ENCODE measurements around the gene SPART.

SPART gene

GRCh38 chr13:36362914-36363313 lies 16.7 kb upstream of the SPART start:
- no peak for FAIRE-seq
- DNase-seq (ENCODE audit: insufficient read length), result no peak

GRCh38 chr13:36362251-36362650 lies 16.1 kb upstream of the SPART start:
- no peak for DNase-seq (ENCODE audit: insufficient read length)
- no peak for TF ChIP-seq POLR2A (IDR thresholded peaks at IDR 0.05; ENCODE audit: low read depth, low read length)
- no peak for TF ChIP-seq TAF1 (IDR thresholded peaks at IDR 0.05; ENCODE audit: borderline replicate concordance, low read depth, low read length)
- TF ChIP-seq POLR2AphosphoS5 (IDR thresholded peaks at IDR 0.05; ENCODE audit: low read depth, low read length), result no peak
- no peak for FAIRE-seq

More at GRCh38 chr13:36362914-36363313, 16.7 kb upstream of the SPART start:
- TF ChIP-seq POLR2A (IDR thresholded peaks at IDR 0.05; ENCODE audit: low read depth, low read length) (no peak), POLR2AphosphoS5 (IDR thresholded peaks at IDR 0.05; ENCODE audit: low read depth, low read length) (no peak)

- no peak for FAIRE-seq
- TF ChIP-seq POLR2AphosphoS5 (IDR thresholded peaks at IDR 0.05; ENCODE audit: low read depth, low read length) (no peak), POLR2A (IDR thresholded peaks at IDR 0.05; ENCODE audit: low read depth, low read length) (no peak), TAF1 (IDR thresholded peaks at IDR 0.05; ENCODE audit: borderline replicate concordance, low read depth, low read length) (no peak)
- DNase-seq (ENCODE audit: insufficient read length), result no peak
These were observed 14.7 kb upstream of the SPART start for GRCh38 chr13:36360903-36361302.

GRCh38 chr13:36359301-36359950 lies 13.2 kb upstream of the SPART start:
- TF ChIP-seq POLR2A (IDR thresholded peaks at IDR 0.05; ENCODE audit: low read depth, low read length) (no peak), TAF1 (IDR thresholded peaks at IDR 0.05; ENCODE audit: borderline replicate concordance, low read depth, low read length) (no peak), POLR2AphosphoS5 (IDR thresholded peaks at IDR 0.05; ENCODE audit: low read depth, low read length) (no peak)
- no peak for FAIRE-seq

GRCh38 chr13:36358175-36358718 lies 12.1 kb upstream of the SPART start:
- DNase-seq (ENCODE audit: insufficient read length) (no peak), FAIRE-seq (no peak)
- no peak for TF ChIP-seq TAF1 (IDR thresholded peaks at IDR 0.05; ENCODE audit: borderline replicate concordance, low read depth, low read length)
- TF ChIP-seq POLR2A (IDR thresholded peaks at IDR 0.05; ENCODE audit: low read depth, low read length), result no peak
- TF ChIP-seq POLR2AphosphoS5 (IDR thresholded peaks at IDR 0.05; ENCODE audit: low read depth, low read length), result no peak

More at GRCh38 chr13:36359301-36359950, 13.2 kb upstream of the SPART start:
- DNase-seq (ENCODE audit: insufficient read length), result no peak

- DNase-seq (ENCODE audit: insufficient read length) (no peak), FAIRE-seq (no peak)
- TF ChIP-seq POLR2AphosphoS5 (IDR thresholded peaks at IDR 0.05; ENCODE audit: low read depth, low read length) (no peak), POLR2A (IDR thresholded peaks at IDR 0.05; ENCODE audit: low read depth, low read length) (no peak), TAF1 (IDR thresholded peaks at IDR 0.05; ENCODE audit: borderline replicate concordance, low read depth, low read length) (no peak)
These were observed 11.5 kb upstream of the SPART start for GRCh38 chr13:36357692-36358091.

GRCh38 chr13:36357231-36357630 lies 11.0 kb upstream of the SPART start:
- DNase-seq (ENCODE audit: insufficient read length) (no peak), FAIRE-seq (no peak)
- TF ChIP-seq TAF1 (IDR thresholded peaks at IDR 0.05; ENCODE audit: borderline replicate concordance, low read depth, low read length) (no peak), POLR2A (IDR thresholded peaks at IDR 0.05; ENCODE audit: low read depth, low read length) (no peak), POLR2AphosphoS5 (IDR thresholded peaks at IDR 0.05; ENCODE audit: low read depth, low read length) (no peak)

- DNase-seq (ENCODE audit: insufficient read length), result no peak
- no peak for FAIRE-seq
- TF ChIP-seq TAF1 (IDR thresholded peaks at IDR 0.05; ENCODE audit: borderline replicate concordance, low read depth, low read length) (no peak), POLR2A (IDR thresholded peaks at IDR 0.05; ENCODE audit: low read depth, low read length) (no peak), POLR2AphosphoS5 (IDR thresholded peaks at IDR 0.05; ENCODE audit: low read depth, low read length) (no peak)
These were observed 9.9 kb upstream of the SPART start for GRCh38 chr13:36356058-36356457.

- no peak for TF ChIP-seq POLR2A (IDR thresholded peaks at IDR 0.05; ENCODE audit: low read depth, low read length)
- TF ChIP-seq POLR2AphosphoS5 (IDR thresholded peaks at IDR 0.05; ENCODE audit: low read depth, low read length), result no peak
- no peak for TF ChIP-seq TAF1 (IDR thresholded peaks at IDR 0.05; ENCODE audit: borderline replicate concordance, low read depth, low read length)
- DNase-seq (ENCODE audit: insufficient read length), result no peak
- no peak for FAIRE-seq
These were observed 9.4 kb upstream of the SPART start for GRCh38 chr13:36355632-36356031.

- DNase-seq (ENCODE audit: insufficient read length) (no peak), FAIRE-seq (no peak)
- TF ChIP-seq POLR2AphosphoS5 (IDR thresholded peaks at IDR 0.05; ENCODE audit: low read depth, low read length) (no peak), TAF1 (IDR thresholded peaks at IDR 0.05; ENCODE audit: borderline replicate concordance, low read depth, low read length) (no peak), POLR2A (IDR thresholded peaks at IDR 0.05; ENCODE audit: low read depth, low read length) (no peak)
These were observed 8.8 kb upstream of the SPART start for GRCh38 chr13:36354842-36355623.

GRCh38 chr13:36353001-36353400 lies 6.8 kb upstream of the SPART start:
- TF ChIP-seq POLR2A (IDR thresholded peaks at IDR 0.05; ENCODE audit: low read depth, low read length) (no peak), TAF1 (IDR thresholded peaks at IDR 0.05; ENCODE audit: borderline replicate concordance, low read depth, low read length) (no peak), POLR2AphosphoS5 (IDR thresholded peaks at IDR 0.05; ENCODE audit: low read depth, low read length) (no peak)
- DNase-seq (ENCODE audit: insufficient read length), result no peak
- FAIRE-seq, result no peak

- no peak for DNase-seq (ENCODE audit: insufficient read length)
- FAIRE-seq, result no peak
- TF ChIP-seq TAF1 (IDR thresholded peaks at IDR 0.05; ENCODE audit: borderline replicate concordance, low read depth, low read length), result no peak
- no peak for TF ChIP-seq POLR2AphosphoS5 (IDR thresholded peaks at IDR 0.05; ENCODE audit: low read depth, low read length)
- no peak for TF ChIP-seq POLR2A (IDR thresholded peaks at IDR 0.05; ENCODE audit: low read depth, low read length)
These were observed 6.2 kb upstream of the SPART start for GRCh38 chr13:36352350-36352749.

All from GM12892 (cell line).